Activated T-helper 1 cell treated with anti-CD3 and anti-CD28 coated beads, Interleukin-12 subunit alpha, Interleukin-12 subunit beta, Interleukin-2, Interleukin-4 antibody, amounts not matched to agents 30 ng/mL and 10 ng/mL and 1 ng/mL, durations not matched to agents 14 hours and 24 hours and 36 hours (primary cell): ENCODE results near the gene NONO. TPM values are rescaled to one million over a fixed set of nuclear protein-coding genes. Genes with fewer than 3 reads are reported as not detected.

Experiments
- DNase-seq: peaks from one replicate; pipeline ENCODE4 v3.0.0; 2021; ENCODE audit warnings: low spot score
- H3K27ac Mint-ChIP-seq: one replicate; pipeline ENCODE4 v1.8.0; 2021; ENCODE audit warnings: mild to moderate bottlenecking, mixed read lengths
- H3K27me3 Mint-ChIP-seq: one replicate; pipeline ENCODE4 v1.8.0; 2022; ENCODE audit warnings: mild to moderate bottlenecking, moderate library complexity, mixed read lengths; ENCODE audit not compliant: insufficient read depth
- H3K36me3 Mint-ChIP-seq: one replicate; pipeline ENCODE4 v1.8.0; 2021; ENCODE audit warnings: low read depth, mixed read lengths
- H3K4me1 Mint-ChIP-seq: one replicate; pipeline ENCODE4 v1.8.0; 2021; ENCODE audit warnings: low read depth, mixed read lengths
- H3K4me3 Mint-ChIP-seq: one replicate; pipeline ENCODE4 v1.8.0; 2021; ENCODE audit warnings: mild to moderate bottlenecking, moderate library complexity, mixed read lengths
- H3K9me3 Mint-ChIP-seq: one replicate; pipeline ENCODE4 v1.8.0; 2021; ENCODE audit warnings: mixed read lengths
- intact Hi-C: fragments of 100-400 bp; cut with micrococcal nuclease; formaldehyde crosslinking; loops from one replicate; pipeline ENCODE4 v1.15.1; 2024
- total RNA-seq: library from RNA; stranded (reverse); gene quantifications from 2 replicates; pipeline ENCODE4 v1.2.3, GENCODE V29; 2022

The NONO gene, protein sequence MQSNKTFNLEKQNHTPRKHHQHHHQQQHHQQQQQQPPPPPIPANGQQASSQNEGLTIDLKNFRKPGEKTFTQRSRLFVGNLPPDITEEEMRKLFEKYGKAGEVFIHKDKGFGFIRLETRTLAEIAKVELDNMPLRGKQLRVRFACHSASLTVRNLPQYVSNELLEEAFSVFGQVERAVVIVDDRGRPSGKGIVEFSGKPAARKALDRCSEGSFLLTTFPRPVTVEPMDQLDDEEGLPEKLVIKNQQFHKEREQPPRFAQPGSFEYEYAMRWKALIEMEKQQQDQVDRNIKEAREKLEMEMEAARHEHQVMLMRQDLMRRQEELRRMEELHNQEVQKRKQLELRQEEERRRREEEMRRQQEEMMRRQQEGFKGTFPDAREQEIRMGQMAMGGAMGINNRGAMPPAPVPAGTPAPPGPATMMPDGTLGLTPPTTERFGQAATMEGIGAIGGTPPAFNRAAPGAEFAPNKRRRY
- 512 and 546 TPM in 2 replicates for total RNA-seq

DNA sequence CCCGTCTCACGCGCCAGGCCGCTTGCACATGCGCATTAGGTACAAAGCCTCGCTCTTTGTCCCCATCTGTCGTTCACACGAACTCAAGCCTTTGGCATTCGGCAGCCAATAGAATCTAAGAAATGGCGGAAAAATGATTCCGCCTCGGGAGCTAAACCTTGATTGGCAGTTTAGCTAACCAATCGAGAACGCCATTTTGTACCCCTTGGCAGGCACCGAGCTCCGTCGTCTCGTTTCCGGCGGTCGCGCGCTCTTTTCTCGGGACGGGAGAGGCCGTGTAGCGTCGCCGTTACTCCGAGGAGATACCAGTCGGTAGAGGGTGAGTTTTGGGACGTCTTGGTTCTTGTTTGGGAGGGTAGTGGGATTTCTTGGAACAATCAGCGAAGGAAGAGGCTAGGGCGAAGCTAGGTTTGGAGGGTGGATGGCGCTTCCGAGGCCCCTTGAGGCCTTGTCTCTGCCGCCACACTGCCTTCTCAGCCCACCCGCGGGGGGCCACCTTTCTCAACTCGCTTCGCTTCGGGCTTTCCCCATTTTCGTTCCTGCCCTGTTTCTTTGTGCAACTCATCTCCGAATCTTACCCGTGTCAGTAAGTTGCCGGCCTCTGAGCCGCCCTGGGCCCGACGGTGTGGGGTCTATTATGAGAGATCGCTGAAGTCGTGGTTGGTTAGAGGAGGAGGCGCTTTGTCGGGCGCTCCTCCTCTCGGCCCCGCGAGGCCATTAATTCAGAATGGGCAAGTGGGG is at the start of gene NONO:
TSS of gene NONO (plus strand) at position 233 of the 741 bp plus-strand sequence. CDS start 7,003 bp downstream, outside the sequence.
- Mint-ChIP-seq H3K36me3 (peaks cover 20% of the 10 kb centered on the region), H3K27ac (peak within 1 kb of the TSS; percentile 98), H3K4me1 (peaks cover 15% of the 10 kb centered on the region), H3K4me3 (peak within 1 kb of the TSS; percentile 94), H3K27me3 (no peaks in the 10 kb centered on the region), H3K9me3 (no peaks in the 10 kb centered on the region)
- intact Hi-C loops = loop anchor here (1.0 to 5.0 kb wide), 9 partner anchors 29 to 335 kb away; partner anchors contain the start of genes CXCR3, FOXO4, IL2RG and SNX12
- DNase-seq = peak; percentile 84

DNA sequence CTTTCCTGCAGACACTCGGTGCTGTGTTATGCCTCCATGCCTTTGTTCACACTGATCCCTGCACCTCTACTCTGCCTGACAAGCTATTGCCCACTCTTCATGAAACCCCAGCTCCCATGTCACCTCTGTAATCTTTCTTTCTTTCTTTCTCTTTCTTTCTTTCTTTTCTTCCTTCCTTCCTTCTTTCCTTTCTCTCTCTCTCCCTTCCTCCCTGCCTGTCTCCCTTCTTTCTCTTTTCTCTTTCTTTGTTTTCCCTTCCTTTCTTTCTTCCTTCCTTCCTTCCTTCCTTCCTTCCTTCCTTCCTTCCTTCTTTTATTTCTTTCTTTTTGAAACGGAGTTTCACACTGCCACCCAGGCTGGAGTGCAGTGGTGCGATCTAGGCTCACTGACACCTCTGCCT is 48.0 kb upstream of the NONO start:
- DNase-seq = no peak
- Mint-ChIP-seq H3K27me3 (no peaks in the 10 kb centered on the region), H3K36me3 (peaks cover 10% of the 10 kb centered on the region), H3K4me3 (no peak overlapping the region), H3K9me3 (no peaks in the 10 kb centered on the region), H3K27ac (no peak overlapping the region), H3K4me1 (no peaks in the 10 kb centered on the region)
- intact Hi-C loops = no loop called here

DNA sequence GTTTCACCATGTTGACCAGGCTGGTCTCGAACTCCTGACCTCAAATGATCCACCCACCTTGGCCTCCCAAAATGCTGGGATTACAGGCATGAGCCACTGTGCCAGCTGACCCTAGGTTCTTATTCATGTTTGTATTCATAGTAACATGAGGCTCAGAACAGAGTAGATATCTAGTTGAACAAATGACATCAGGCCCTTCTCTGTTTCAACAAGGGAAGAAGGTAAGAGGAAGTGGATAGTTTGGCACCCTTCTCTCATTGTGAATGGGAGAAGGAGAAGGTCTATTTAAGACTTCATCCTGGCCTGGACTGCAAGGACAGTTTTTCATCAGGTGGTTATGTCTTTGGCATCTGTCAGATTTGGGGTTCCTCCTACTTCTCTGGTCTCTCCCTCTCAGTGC is 46.6 kb upstream of the NONO start:
- intact Hi-C loops = no loop called here
- no peak overlapping the region for H3K27ac Mint-ChIP-seq
- no peaks in the 10 kb centered on the region for H3K4me1 Mint-ChIP-seq
- no peak overlapping the region for H3K4me3 Mint-ChIP-seq
- H3K9me3 Mint-ChIP-seq = no peaks in the 10 kb centered on the region
- H3K27me3 Mint-ChIP-seq = no peaks in the 10 kb centered on the region
- no peak for DNase-seq
- peaks cover 18% of the 10 kb centered on the region for H3K36me3 Mint-ChIP-seq

DNA sequence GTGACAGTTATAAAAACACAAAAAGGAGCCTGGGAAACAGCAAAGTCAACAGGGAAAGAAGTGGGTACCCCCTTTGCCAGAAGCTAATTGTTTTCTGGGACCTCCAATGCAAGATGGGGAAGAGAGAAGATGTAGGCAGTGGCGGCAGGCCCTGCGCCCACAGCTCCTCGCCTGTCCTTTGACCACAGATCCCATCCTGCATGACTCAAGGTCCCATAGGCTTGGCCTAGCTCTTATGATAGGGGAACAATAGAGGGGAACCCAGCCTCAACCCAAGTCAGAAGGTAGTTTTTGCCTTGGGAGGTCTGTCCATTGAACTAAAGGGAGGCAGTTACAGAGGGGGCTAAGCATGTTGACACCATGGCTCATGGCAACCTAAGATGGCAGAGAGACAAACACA is 43.7 kb upstream of the NONO start:
- DNase-seq = no peak
- Mint-ChIP-seq H3K36me3 (peaks cover 33% of the 10 kb centered on the region), H3K27me3 (no peaks in the 10 kb centered on the region), H3K27ac (no peak overlapping the region), H3K9me3 (no peaks in the 10 kb centered on the region), H3K4me3 (no peak overlapping the region), H3K4me1 (no peaks in the 10 kb centered on the region)
- intact Hi-C loops = no loop called here

DNA sequence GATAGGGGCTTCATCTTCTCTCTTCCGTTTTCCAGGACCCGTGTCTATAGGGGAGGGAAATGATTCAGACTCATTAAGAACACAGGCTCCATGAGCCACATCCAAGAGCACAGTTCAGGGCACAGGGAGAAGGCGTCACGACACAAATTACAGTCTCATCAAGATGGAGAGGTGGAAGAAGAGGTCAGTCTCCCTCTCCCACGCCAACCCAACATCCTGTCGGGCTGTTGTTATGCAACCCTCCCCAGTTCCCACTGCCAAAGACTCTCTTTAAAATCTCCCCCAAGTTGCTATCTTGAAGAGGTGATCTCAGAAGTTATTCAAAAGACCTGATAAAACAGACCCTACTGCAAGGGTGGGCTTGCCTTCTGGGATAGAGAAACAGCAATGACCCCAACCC is 42.1 kb upstream of the NONO start:
- intact Hi-C loops = no loop called here
- no peak overlapping the region for H3K27ac Mint-ChIP-seq
- H3K9me3 Mint-ChIP-seq = no peaks in the 10 kb centered on the region
- no peaks in the 10 kb centered on the region for H3K27me3 Mint-ChIP-seq
- H3K4me1 Mint-ChIP-seq = no peaks in the 10 kb centered on the region
- H3K36me3 Mint-ChIP-seq = peaks cover 37% of the 10 kb centered on the region
- DNase-seq = no peak
- no peak overlapping the region for H3K4me3 Mint-ChIP-seq

DNA sequence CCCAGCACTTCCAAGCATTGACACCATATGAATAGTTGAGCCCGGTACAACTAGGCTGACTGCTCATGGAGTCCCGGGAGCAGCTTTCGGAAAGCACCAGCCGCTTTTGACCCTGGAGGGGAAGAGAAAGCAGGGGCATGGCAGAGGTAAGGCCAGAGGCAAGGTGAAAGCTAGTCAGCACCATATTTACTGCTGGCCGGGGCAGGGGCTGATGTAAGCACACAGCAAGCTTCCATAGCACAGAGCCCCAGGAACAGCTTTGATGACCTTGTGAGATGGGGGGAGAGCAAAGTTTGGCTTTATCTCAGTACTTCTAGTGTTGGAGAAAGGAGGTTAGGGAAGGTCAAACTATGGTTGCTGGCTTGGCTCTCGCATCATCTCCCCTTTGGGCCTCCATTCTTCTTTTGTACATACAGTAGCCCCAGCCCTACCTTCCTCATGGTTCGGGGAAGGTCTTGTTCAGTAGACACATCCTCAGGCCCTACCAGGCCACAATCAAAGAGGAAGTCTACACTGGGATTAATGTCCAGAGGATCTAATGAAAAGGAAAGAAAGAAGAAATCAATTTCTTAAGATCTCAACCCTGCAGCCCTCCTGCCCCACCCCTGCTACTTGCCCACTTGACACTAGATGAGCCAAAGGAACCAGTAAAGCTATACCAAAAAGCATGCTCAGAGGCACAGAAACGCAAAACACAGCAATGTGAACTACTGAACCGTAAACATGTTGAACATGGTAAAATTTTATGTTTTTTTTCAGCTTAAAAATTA is 38.9 kb upstream of the NONO start:
- H3K4me3 Mint-ChIP-seq = no peak overlapping the region
- H3K9me3 Mint-ChIP-seq = no peaks in the 10 kb centered on the region
- intact Hi-C loops = no loop called here
- no peaks in the 10 kb centered on the region for H3K4me1 Mint-ChIP-seq
- peaks cover 40% of the 10 kb centered on the region for H3K36me3 Mint-ChIP-seq
- no peak overlapping the region for H3K27ac Mint-ChIP-seq
- H3K27me3 Mint-ChIP-seq = no peaks in the 10 kb centered on the region
- DNase-seq = no peak

DNA sequence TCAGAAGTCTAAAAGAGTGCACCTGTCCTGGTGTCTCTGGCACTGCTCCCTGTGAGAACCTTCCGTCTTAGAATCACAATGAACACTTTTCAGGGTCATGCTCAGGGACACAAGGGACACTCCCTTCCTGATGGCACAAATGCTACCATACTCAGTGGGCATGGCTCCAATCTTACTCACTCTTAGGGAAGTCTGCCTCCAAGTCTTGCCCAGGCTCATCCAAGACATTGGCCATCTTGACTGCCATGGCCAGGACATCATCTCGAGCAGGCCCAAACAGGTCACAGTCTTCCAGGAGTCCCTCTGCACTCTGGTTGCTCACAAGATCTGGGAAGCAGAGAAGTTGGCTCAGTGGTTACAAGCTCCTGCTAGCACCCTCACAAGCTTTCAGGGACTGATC is 38.3 kb upstream of the NONO start:
- Mint-ChIP-seq H3K36me3 (peaks cover 36% of the 10 kb centered on the region), H3K27ac (no peak overlapping the region), H3K9me3 (no peaks in the 10 kb centered on the region), H3K27me3 (no peaks in the 10 kb centered on the region), H3K4me3 (no peak overlapping the region), H3K4me1 (no peaks in the 10 kb centered on the region)
- no peak for DNase-seq
- intact Hi-C loops = no loop called here

DNA sequence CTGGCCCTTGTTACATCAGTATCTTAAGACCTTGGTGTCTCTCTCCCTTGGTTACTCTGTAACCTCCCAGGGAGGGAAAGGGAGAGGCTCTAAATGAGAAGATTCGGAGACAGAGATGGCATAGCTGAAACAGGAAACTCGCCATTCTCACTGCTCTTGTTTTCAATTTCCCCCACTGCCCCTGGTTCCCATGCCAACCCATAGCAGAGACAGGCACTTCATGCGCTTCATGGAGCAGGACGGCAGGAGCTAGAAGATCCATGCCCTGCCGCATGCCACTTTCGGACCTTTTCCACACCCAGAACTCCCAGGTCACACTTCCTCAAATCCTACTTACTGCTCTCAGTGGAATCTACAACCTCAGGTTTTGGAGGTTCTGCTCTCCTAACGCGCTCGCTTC is 32.6 kb upstream of the NONO start:
- intact Hi-C loops = no loop called here
- Mint-ChIP-seq H3K4me1 (peaks cover 30% of the 10 kb centered on the region), H3K27me3 (no peaks in the 10 kb centered on the region), H3K9me3 (no peaks in the 10 kb centered on the region), H3K36me3 (peaks cover 5% of the 10 kb centered on the region), H3K4me3 (no peak overlapping the region), H3K27ac (no peak overlapping the region)
- no peak for DNase-seq

DNA sequence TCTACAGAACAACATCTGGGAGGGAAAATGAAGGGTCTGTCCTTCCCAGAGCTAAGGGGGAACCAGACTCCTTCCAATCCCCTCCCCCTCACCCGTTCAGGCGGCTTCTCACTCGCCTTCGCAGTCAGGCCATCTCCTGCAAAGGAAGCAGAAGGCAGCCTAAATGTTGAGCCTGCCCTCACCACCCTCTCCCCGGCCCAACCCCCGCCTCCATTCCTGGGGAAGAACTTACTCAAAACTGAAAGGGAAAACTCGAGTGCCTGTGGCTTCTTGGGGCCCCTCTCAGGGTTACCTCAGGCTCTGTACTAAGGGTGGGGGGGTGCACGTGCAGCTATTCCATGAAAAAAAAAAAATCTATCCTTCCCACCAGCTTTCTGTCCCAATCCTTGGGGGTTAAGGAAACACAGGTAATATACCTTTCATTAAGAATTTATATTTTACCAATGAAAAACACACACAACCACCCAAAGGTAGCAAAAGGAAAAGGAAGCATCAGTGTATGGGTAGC is 31.9 kb upstream of the NONO start:
- peaks cover 30% of the 10 kb centered on the region for H3K4me1 Mint-ChIP-seq
- no peak for DNase-seq

DNA sequence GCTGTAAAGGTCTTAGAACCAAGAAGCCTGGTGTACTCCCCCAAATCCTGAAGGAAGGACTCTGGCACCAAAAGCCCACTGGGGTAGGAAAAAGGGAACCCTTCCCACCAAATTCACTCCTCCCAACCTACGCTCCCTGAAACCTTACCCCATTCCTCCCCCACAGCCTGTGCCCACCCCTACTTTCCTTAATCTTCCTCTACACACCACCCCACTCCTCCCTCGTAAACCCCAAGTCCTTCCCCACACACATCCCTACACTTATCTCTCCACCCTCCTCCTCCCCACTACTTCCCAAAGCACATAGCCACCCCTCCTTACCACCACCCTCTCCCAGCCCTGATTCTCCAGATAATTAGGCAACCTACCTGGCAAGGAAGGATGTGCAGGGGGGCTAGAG is 31.2 kb upstream of the NONO start:
- peaks cover 5% of the 10 kb centered on the region for H3K36me3 Mint-ChIP-seq
- no peaks in the 10 kb centered on the region for H3K27me3 Mint-ChIP-seq
- H3K4me3 Mint-ChIP-seq = peak overlapping the region; percentile 88
- DNase-seq = no peak
- H3K4me1 Mint-ChIP-seq = peaks cover 30% of the 10 kb centered on the region
- H3K9me3 Mint-ChIP-seq = no peaks in the 10 kb centered on the region
- intact Hi-C loops = no loop called here
- no peak overlapping the region for H3K27ac Mint-ChIP-seq

More for the DNA sequence above, 31.9 kb upstream of the NONO start:
- peaks cover 5% of the 10 kb centered on the region for H3K36me3 Mint-ChIP-seq
- no peaks in the 10 kb centered on the region for H3K27me3 Mint-ChIP-seq
- H3K27ac Mint-ChIP-seq = peak overlapping the region; percentile 7
- peak overlapping the region; percentile 15 for H3K4me3 Mint-ChIP-seq
- no peaks in the 10 kb centered on the region for H3K9me3 Mint-ChIP-seq
- intact Hi-C loops = no loop called here

DNA sequence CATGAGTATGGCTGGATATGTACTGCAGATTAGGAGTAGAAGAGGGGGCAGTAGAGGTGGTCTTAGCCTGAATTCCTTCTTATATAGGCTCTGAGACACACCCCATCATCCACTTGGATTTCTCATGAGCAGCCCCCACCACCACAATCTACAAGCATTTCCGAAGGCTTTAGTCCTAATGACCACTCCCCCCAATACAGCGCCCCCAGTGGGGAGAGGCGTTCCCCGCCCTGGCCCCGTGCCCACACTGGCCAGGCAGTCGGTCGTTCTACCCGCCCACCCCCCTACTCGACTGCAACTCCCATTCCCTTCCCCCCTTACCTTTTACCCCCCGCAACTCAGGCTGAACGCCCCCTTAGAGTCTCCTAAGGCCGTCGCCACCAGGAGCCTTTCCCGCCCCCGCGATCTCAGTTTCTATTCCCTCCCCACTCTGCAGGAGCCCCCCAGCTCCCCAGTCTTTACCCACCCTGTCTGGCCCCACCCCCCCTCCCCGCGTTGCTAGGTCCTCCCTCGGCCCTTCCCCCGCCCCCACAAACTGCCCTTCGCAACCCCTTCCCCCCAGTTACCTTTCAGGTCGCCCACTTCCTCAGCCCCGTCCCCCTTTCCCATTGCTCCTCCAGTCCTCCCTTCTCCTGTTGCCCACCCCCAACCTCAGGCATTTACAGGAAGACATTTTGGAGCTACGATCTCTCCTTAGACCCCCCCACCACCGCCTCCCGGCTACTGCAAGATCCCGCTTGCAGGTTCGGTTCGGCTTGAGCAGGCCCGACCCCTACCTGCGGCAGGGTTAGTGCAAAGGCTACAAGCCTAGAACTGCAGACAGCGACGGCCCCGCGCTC is 30.0 kb upstream of the NONO start:
- Mint-ChIP-seq H3K27me3 (no peaks in the 10 kb centered on the region), H3K4me3 (peak overlapping the region; percentile 88)

More for the DNA sequence above, 30.0 kb upstream of the NONO start:
- no peak for DNase-seq
- intact Hi-C loops = loop anchor here (1.0 to 2.0 kb wide), 5 partner anchors 30 to 185 kb away; partner anchors contain the start of genes NONO and SNX12
- peak overlapping the region; percentile 71 for H3K27ac Mint-ChIP-seq
- peaks cover 2% of the 10 kb centered on the region for H3K36me3 Mint-ChIP-seq
- peaks cover 30% of the 10 kb centered on the region for H3K4me1 Mint-ChIP-seq
- H3K9me3 Mint-ChIP-seq = no peaks in the 10 kb centered on the region
